Endodermal cell (in vitro differentiated cells): ENCODE measurements around the gene ZNF865. TPM values are rescaled to one million over a fixed set of nuclear protein-coding genes. Genes with fewer than 3 reads are reported as not detected.

ENCODE experiments used
- DNase-seq: peaks from one replicate; pipeline ENCODE4 v3.0.0-alpha.2; 2017
- H3K27ac ChIP-seq: 2 replicates; pipeline ENCODE4 v1.5.1; 2013; ENCODE audit warnings: mild to moderate bottlenecking, low read depth, low read length, moderate library complexity
- H3K27me3 ChIP-seq: 2 replicates; pipeline ENCODE4 v1.6.1; 2013; ENCODE audit warnings: mild to moderate bottlenecking, low read length, moderate library complexity; ENCODE audit not compliant: insufficient read depth, control insufficient read depth, poor library complexity, severe bottlenecking
- H3K36me3 ChIP-seq: 2 replicates; pipeline ENCODE4 v1.7.0; 2013; ENCODE audit warnings: mild to moderate bottlenecking, low read length, moderate library complexity; ENCODE audit not compliant: control insufficient read depth, insufficient read depth
- H3K4me1 ChIP-seq: one replicate; pipeline ENCODE4 v1.7.0; 2013; ENCODE audit warnings: low read length; ENCODE audit not compliant: control insufficient read depth, insufficient read depth
- H3K4me3 ChIP-seq: 2 replicates; pipeline ENCODE4 v1.5.1; 2013; ENCODE audit warnings: mild to moderate bottlenecking, low read length, moderate library complexity
- H3K9ac ChIP-seq: 2 replicates; pipeline ENCODE4 v1.6.1; 2013; ENCODE audit warnings: mild to moderate bottlenecking, low read length, moderate library complexity; ENCODE audit not compliant: poor library complexity, severe bottlenecking; ENCODE audit errors: extremely low read depth
- H3K9me3 ChIP-seq: 2 replicates; pipeline ENCODE4 v1.6.1; 2013; ENCODE audit warnings: mild to moderate bottlenecking, low read length, moderate library complexity; ENCODE audit not compliant: control insufficient read depth
- H3K27ac Mint-ChIP-seq: 2 replicates; pipeline ENCODE4 v1.8.0; 2020; ENCODE audit warnings: mixed read lengths
- H3K27me3 Mint-ChIP-seq: 2 replicates; pipeline ENCODE4 v1.8.0; 2021; ENCODE audit warnings: mild to moderate bottlenecking, mixed read lengths; ENCODE audit not compliant: insufficient read depth
- H3K36me3 Mint-ChIP-seq: 2 replicates; pipeline ENCODE4 v1.8.0; 2020; ENCODE audit warnings: low read depth, mixed read lengths
- H3K4me1 Mint-ChIP-seq: 2 replicates; pipeline ENCODE4 v1.8.0; 2020; ENCODE audit warnings: mixed read lengths
- H3K4me3 Mint-ChIP-seq: 2 replicates; pipeline ENCODE4 v1.8.0; 2020; ENCODE audit warnings: mild to moderate bottlenecking, moderate library complexity, mixed read lengths
- H3K9me3 Mint-ChIP-seq: 2 replicates; pipeline ENCODE4 v1.8.0; 2020; ENCODE audit warnings: mild to moderate bottlenecking, mixed read lengths
- WGBS, 2 experiments: methylation state at CpG; one replicate each; pipeline versions ENCODE4 v1.1.5 to v1.1.7; 2013; ENCODE audit warnings: missing lambda C conversion rate in 2 of 2, mixed read lengths in 1 of 2; ENCODE audit not compliant: insufficient coverage in 1 of 2, insufficient read length in 1 of 2; 5-methylcytosine and 5-hydroxymethylcytosine counted together
- total RNA-seq, 2 donors: library from RNA; stranded (reverse); fragmentation: NEBNext Ultra II Directional in 1 of 2; extraction: Animal tissue kit (Norgen Biotek cat#: 25700) in 1 of 2; gene quantifications; 2 replicates in 1 of 2; 3 replicates in 1 of 2; pipeline ENCODE4 v1.2.1, GENCODE V29; 2021
- TF ChIP-seq, protein P1 (sequence below): fragments of 200-600 bp; sonication (generic); conservative IDR thresholded peaks from 2 replicates; pipeline ENCODE4 v1.5.0; 2021; ENCODE audit warnings: antibody characterized with exemption, mild to moderate bottlenecking

ZNF865 gene
- total RNA-seq, 2 donors from 2014 or later = 14.5 to 14.9 TPM

DNA sequence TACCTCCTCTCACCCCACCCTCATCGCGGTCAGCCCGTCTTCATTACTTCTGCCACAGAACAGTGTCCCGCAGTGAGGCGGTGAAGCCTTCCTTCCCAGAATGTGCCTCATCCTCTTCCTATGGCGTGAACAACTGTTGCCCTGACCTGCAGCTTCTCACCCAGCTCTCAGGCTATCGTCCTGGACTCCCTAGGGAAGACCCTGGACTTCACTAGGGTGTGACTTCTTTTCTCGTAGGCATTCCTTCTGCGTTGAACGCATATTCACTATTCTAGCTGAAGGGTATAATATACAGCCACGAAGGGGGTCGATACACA is 982 bp downstream of the ZNF865 start:
- Mint-ChIP-seq H3K27ac (peak overlapping the region; percentile 95), H3K4me1 (peaks cover 14% of the 10 kb centered on the region), H3K36me3 (peaks cover 38% of the 10 kb centered on the region), H3K27me3 (no peaks in the 10 kb centered on the region), H3K4me3 (peak overlapping the region; percentile 91), H3K9me3 (no peaks in the 10 kb centered on the region)
- no peak for DNase-seq
- TF ChIP-seq, protein P1, sequence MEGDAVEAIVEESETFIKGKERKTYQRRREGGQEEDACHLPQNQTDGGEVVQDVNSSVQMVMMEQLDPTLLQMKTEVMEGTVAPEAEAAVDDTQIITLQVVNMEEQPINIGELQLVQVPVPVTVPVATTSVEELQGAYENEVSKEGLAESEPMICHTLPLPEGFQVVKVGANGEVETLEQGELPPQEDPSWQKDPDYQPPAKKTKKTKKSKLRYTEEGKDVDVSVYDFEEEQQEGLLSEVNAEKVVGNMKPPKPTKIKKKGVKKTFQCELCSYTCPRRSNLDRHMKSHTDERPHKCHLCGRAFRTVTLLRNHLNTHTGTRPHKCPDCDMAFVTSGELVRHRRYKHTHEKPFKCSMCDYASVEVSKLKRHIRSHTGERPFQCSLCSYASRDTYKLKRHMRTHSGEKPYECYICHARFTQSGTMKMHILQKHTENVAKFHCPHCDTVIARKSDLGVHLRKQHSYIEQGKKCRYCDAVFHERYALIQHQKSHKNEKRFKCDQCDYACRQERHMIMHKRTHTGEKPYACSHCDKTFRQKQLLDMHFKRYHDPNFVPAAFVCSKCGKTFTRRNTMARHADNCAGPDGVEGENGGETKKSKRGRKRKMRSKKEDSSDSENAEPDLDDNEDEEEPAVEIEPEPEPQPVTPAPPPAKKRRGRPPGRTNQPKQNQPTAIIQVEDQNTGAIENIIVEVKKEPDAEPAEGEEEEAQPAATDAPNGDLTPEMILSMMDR = no peak
- Histone ChIP-seq H3K36me3 (peaks cover 21% of the 10 kb centered on the region), H3K9ac (peak overlapping the region; percentile 31), H3K4me1 (peaks cover 4% of the 10 kb centered on the region), H3K27me3 (no peaks in the 10 kb centered on the region), H3K9me3 (no peaks in the 10 kb centered on the region), H3K4me3 (peak overlapping the region; percentile 92), H3K27ac (no peak overlapping the region)
- WGBS, 2 experiments = 34 to 53% methylated on average over 7 to 12 of the region's 12 CpGs

DNA sequence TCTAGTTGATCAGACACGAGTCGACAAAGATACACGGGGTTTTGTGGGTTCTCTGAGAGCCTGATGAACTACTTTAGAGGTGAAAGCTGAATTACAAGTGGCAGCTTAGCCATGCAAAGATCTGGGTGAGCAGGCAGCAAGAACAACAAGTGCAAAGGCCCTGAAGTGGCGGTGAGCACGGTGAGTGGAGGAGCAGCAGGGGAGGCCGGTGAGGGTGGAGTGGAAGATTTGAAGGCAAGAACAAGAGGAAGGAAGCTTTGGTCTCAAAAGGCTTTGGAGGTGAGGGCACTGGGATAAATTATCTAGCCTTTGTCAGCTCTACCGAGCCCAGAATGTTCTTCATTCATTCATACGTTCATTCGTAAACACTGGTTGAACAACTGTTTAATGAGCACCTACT is 1.4 kb downstream of the ZNF865 start:
- peaks cover 38% of the 10 kb centered on the region for H3K36me3 Mint-ChIP-seq
- TF ChIP-seq, protein P1 = no peak
- no peaks in the 10 kb centered on the region for H3K9me3 ChIP-seq
- peaks cover 4% of the 10 kb centered on the region for H3K4me1 ChIP-seq
- no peaks in the 10 kb centered on the region for H3K27me3 Mint-ChIP-seq
- DNase-seq = no peak
- H3K27ac ChIP-seq = no peak overlapping the region
- H3K4me1 Mint-ChIP-seq = peaks cover 14% of the 10 kb centered on the region
- H3K36me3 ChIP-seq = peaks cover 21% of the 10 kb centered on the region
- H3K4me3 ChIP-seq = peak overlapping the region; percentile 92
- H3K27me3 ChIP-seq = no peaks in the 10 kb centered on the region
- H3K9me3 Mint-ChIP-seq = no peaks in the 10 kb centered on the region
- H3K4me3 Mint-ChIP-seq = peak overlapping the region; percentile 91
- H3K9ac ChIP-seq = peak overlapping the region; percentile 31
- peak overlapping the region; percentile 95 for H3K27ac Mint-ChIP-seq
- WGBS, 2 experiments = 92 to 93% methylated on average over 7 to 9 of the region's 9 CpGs

DNA sequence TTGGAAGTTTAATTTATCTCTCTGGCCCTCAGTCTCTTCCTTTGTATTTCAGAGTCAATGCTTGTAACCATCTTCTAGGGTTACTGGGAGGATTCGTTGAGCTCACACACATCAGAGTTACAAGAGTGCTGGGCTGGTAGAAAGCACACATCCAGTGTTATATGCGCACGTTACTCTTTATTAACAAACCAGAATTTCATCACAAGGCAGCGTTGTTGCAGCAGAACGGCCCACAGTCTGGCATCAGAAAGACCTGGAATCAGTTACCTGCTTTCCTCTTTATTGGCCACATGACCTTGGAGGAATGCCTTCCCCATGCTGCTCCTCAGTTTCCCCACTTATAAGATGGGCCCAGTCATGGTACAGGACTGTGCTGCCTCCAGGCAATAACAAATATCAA is 3.9 kb downstream of the ZNF865 start:
- Histone ChIP-seq H3K9ac (no peak overlapping the region), H3K36me3 (peaks cover 21% of the 10 kb centered on the region), H3K4me1 (peaks cover 4% of the 10 kb centered on the region), H3K27me3 (no peaks in the 10 kb centered on the region), H3K9me3 (no peaks in the 10 kb centered on the region), H3K27ac (no peak overlapping the region), H3K4me3 (no peak overlapping the region)
- peaks cover 12% of the 10 kb centered on the region for H3K4me1 Mint-ChIP-seq
- H3K9me3 Mint-ChIP-seq = no peaks in the 10 kb centered on the region
- WGBS, 2 experiments = 94 to 100% methylated on average over 5 of the region's 5 CpGs
- H3K36me3 Mint-ChIP-seq = peaks cover 43% of the 10 kb centered on the region
- TF ChIP-seq, protein P1 = no peak
- no peak for DNase-seq
- no peaks in the 10 kb centered on the region for H3K27me3 Mint-ChIP-seq
- H3K4me3 Mint-ChIP-seq = no peak overlapping the region
- no peak overlapping the region for H3K27ac Mint-ChIP-seq
